WTC11 (cell line): ENCODE measurements around the gene MALAT1. TPM values are rescaled to one million over a fixed set of nuclear protein-coding genes. Genes with fewer than 3 reads are reported as not detected.

Experiments used
- ATAC-seq: fragments of 200-7000 bp; cut with Tn5 transposase; 2 replicates; pipeline ENCODE4 v1.10.0; 2021; ENCODE audit warnings: mild to moderate bottlenecking, moderate library complexity
- CTCF ChIA-PET: fragments of 300-600 bp; sonication (Branson Sonifier 250); formaldehyde crosslinking; loops from one replicate; lab custom pipeline; 2021; ENCODE audit warnings: antibody characterized with exemption; lab: Charles Lee
- POLR2A ChIA-PET: fragments of 350-600 bp; sonication (Branson Sonifier 250); formaldehyde crosslinking; loops from one replicate; lab custom pipeline; 2021; ENCODE audit warnings: antibody characterized with exemption; lab: Charles Lee
- DNase-seq: peaks from one replicate; pipeline ENCODE4 v3.0.0; 2021; ENCODE audit warnings: low spot score
- H3K27ac Mint-ChIP-seq: 2 replicates; pipeline ENCODE4 v1.8.0; 2021; ENCODE audit warnings: mixed read lengths
- H3K27me3 Mint-ChIP-seq: 2 replicates; pipeline ENCODE4 v1.8.0; 2021; ENCODE audit warnings: low read depth, mild to moderate bottlenecking, moderate library complexity, mixed read lengths
- H3K36me3 Mint-ChIP-seq: 2 replicates; pipeline ENCODE4 v1.8.0; 2021; ENCODE audit warnings: mixed read lengths
- H3K4me1 Mint-ChIP-seq: 2 replicates; pipeline ENCODE4 v1.8.0; 2022; ENCODE audit warnings: mixed read lengths
- H3K4me3 Mint-ChIP-seq: 2 replicates; pipeline ENCODE4 v1.8.0; 2021; ENCODE audit warnings: mild to moderate bottlenecking, moderate library complexity, mixed read lengths
- H3K9me3 Mint-ChIP-seq: 2 replicates; pipeline ENCODE4 v1.8.0; 2021; ENCODE audit warnings: mixed read lengths
- ATF1 ChIP-seq: sonication (generic); formaldehyde crosslinking; IDR thresholded peaks from 2 replicates; pipeline ENCODE4 v1.8.1; 2023; ENCODE audit warnings: mild to moderate bottlenecking, moderate library complexity, missing genetic modification reagents
- EMX1 ChIP-seq: fragments of 250-450 bp; sonication (Bioruptor Pico); IDR thresholded peaks from 2 replicates; pipeline ENCODE4 v1.8.0; 2021; ENCODE audit warnings: mild to moderate bottlenecking
- ESRRA ChIP-seq: sonication (generic); formaldehyde crosslinking; IDR thresholded peaks from 2 replicates; pipeline ENCODE4 v1.8.1; 2022; ENCODE audit warnings: mild to moderate bottlenecking, missing genetic modification reagents, borderline replicate concordance
- JUN ChIP-seq: sonication (generic); formaldehyde crosslinking; IDR thresholded peaks from 2 replicates; pipeline ENCODE4 v1.8.0; 2023; ENCODE audit warnings: mild to moderate bottlenecking, missing genetic modification reagents
- KAT7 ChIP-seq: sonication (generic); formaldehyde crosslinking; IDR thresholded peaks from 2 replicates; pipeline ENCODE4 v1.8.1; 2023; ENCODE audit warnings: missing genetic modification reagents, mild to moderate bottlenecking, borderline replicate concordance
- NFATC4 ChIP-seq: fragments of 250-450 bp; sonication (Bioruptor Pico); IDR thresholded peaks from 2 replicates; pipeline ENCODE4 v1.9.0; 2021; ENCODE audit warnings: mild to moderate bottlenecking
- PRRX2 ChIP-seq: fragments of 250-450 bp; sonication (Bioruptor Pico); IDR thresholded peaks from 2 replicates; pipeline ENCODE4 v1.8.0; 2021; ENCODE audit warnings: mild to moderate bottlenecking
- SMAD3 ChIP-seq: sonication (generic); formaldehyde crosslinking; IDR thresholded peaks from 2 replicates; pipeline ENCODE4 v1.8.0; 2022; ENCODE audit warnings: missing genetic modification reagents, mild to moderate bottlenecking, borderline replicate concordance
- ZNF138 ChIP-seq: sonication (generic); formaldehyde crosslinking; conservative IDR thresholded peaks from 2 replicates; pipeline ENCODE4 v1.8.1; 2022; ENCODE audit warnings: mild to moderate bottlenecking, moderate library complexity, missing genetic modification reagents
- ZNF416 ChIP-seq: fragments of 250-450 bp; sonication (Bioruptor Pico); IDR thresholded peaks from 2 replicates; pipeline ENCODE4 v1.9.0; 2021; ENCODE audit warnings: mild to moderate bottlenecking, inconsistent platforms
- ZNF671 ChIP-seq: fragments of 250-450 bp; sonication (Bioruptor Pico); IDR thresholded peaks from 2 replicates; pipeline ENCODE4 v1.8.0; 2021; ENCODE audit warnings: mild to moderate bottlenecking
- total RNA-seq: library from RNA; stranded (reverse); gene quantifications from 3 replicates; pipeline ENCODE4 v1.2.3, GENCODE V29; 2021
- TF ChIP-seq, protein P1 (sequence below): sonication (generic); formaldehyde crosslinking; IDR thresholded peaks from 2 replicates; pipeline ENCODE4 v1.8.1; 2023; ENCODE audit warnings: mild to moderate bottlenecking, missing genetic modification reagents
- TF ChIP-seq, protein P2 (sequence below): sonication (generic); formaldehyde crosslinking; IDR thresholded peaks from 2 replicates; pipeline ENCODE4 v1.8.0; 2022; ENCODE audit warnings: mild to moderate bottlenecking, missing genetic modification reagents
- TF ChIP-seq, protein P3 (sequence below): sonication (generic); formaldehyde crosslinking; IDR thresholded peaks from 2 replicates; pipeline ENCODE4 v1.8.0; 2022; ENCODE audit warnings: mild to moderate bottlenecking, missing genetic modification reagents
- TF ChIP-seq, protein P4 (sequence below): fragments of 250-450 bp; sonication (Bioruptor Pico); IDR thresholded peaks from 2 replicates; pipeline ENCODE4 v1.9.0; 2021; ENCODE audit warnings: mild to moderate bottlenecking
- TF ChIP-seq, protein P5 (sequence below): fragments of 250-450 bp; sonication (Bioruptor Pico); IDR thresholded peaks from 2 replicates; pipeline ENCODE4 v1.8.0; 2021; ENCODE audit warnings: mild to moderate bottlenecking
- TF ChIP-seq, protein P6 (sequence below): fragments of 250-450 bp; sonication (Bioruptor Pico); IDR thresholded peaks from 2 replicates; pipeline ENCODE4 v1.9.0; 2021; ENCODE audit warnings: mild to moderate bottlenecking
- TF ChIP-seq, protein P7 (sequence below): fragments of 250-450 bp; sonication (Bioruptor Pico); IDR thresholded peaks from 2 replicates; pipeline ENCODE4 v1.9.0; 2021; ENCODE audit warnings: moderate library complexity, mild to moderate bottlenecking, inconsistent platforms, borderline replicate concordance

The MALAT1 gene
- total RNA-seq, 1 experiment from 2014 or later: 1,830 TPM

DNA sequence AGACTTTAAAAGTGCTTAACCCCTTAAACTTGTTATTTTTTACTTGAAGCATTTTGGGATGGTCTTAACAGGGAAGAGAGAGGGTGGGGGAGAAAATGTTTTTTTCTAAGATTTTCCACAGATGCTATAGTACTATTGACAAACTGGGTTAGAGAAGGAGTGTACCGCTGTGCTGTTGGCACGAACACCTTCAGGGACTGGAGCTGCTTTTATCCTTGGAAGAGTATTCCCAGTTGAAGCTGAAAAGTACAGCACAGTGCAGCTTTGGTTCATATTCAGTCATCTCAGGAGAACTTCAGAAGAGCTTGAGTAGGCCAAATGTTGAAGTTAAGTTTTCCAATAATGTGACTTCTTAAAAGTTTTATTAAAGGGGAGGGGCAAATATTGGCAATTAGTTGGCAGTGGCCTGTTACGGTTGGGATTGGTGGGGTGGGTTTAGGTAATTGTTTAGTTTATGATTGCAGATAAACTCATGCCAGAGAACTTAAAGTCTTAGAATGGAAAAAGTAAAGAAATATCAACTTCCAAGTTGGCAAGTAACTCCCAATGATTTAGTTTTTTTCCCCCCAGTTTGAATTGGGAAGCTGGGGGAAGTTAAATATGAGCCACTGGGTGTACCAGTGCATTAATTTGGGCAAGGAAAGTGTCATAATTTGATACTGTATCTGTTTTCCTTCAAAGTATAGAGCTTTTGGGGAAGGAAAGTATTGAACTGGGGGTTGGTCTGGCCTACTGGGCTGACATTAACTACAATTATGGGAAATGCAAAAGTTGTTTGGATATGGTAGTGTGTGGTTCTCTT lies 2.8 kb downstream of the MALAT1 start (continued):
- TF ChIP-seq, protein P1, sequence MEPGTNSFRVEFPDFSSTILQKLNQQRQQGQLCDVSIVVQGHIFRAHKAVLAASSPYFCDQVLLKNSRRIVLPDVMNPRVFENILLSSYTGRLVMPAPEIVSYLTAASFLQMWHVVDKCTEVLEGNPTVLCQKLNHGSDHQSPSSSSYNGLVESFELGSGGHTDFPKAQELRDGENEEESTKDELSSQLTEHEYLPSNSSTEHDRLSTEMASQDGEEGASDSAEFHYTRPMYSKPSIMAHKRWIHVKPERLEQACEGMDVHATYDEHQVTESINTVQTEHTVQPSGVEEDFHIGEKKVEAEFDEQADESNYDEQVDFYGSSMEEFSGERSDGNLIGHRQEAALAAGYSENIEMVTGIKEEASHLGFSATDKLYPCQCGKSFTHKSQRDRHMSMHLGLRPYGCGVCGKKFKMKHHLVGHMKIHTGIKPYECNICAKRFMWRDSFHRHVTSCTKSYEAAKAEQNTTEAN (CRISPR knock-in tag): no peak
- TF ChIP-seq PRRX2 (CRISPR knock-in tag) (0 out of 2 replicates have a peak, but pooled peaks have one; percentile 32), ZNF416 (peak; percentile 73), SMAD3 (CRISPR knock-in tag) (no peak), EMX1 (peak; percentile 91; the same call in 1 of the 2 replicates), NFATC4 (peak; percentile 87; the same call in 1 of the 2 replicates)
- TF ChIP-seq, all 79 proteins: peak for 8

DNA sequence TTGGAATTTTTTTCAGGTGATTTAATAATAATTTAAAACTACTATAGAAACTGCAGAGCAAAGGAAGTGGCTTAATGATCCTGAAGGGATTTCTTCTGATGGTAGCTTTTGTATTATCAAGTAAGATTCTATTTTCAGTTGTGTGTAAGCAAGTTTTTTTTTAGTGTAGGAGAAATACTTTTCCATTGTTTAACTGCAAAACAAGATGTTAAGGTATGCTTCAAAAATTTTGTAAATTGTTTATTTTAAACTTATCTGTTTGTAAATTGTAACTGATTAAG lies 3.4 kb downstream of the MALAT1 start:
- no peak for TF ChIP-seq JUN (CRISPR knock-in tag)
- TF ChIP-seq, protein P2, sequence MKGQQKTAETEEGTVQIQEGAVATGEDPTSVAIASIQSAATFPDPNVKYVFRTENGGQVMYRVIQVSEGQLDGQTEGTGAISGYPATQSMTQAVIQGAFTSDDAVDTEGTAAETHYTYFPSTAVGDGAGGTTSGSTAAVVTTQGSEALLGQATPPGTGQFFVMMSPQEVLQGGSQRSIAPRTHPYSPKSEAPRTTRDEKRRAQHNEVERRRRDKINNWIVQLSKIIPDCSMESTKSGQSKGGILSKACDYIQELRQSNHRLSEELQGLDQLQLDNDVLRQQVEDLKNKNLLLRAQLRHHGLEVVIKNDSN: no peak
- Mint-ChIP-seq H3K4me3 (no peak overlapping the region), H3K27ac (no peak overlapping the region), H3K4me1 (peaks cover 44% of the 10 kb centered on the region), H3K9me3 (no peaks in the 10 kb centered on the region), H3K27me3 (no peaks in the 10 kb centered on the region), H3K36me3 (no peaks in the 10 kb centered on the region; the same call in 1 of the 2 replicates)
- ChIA-PET CTCF (interaction anchor here (0.6 to 1.8 kb wide), 6 partner anchors 22 to 91 kb away, joined by 3 to 7 read pairs (median 4); no protein-coding TSS in a partner anchor), POLR2A (interaction anchor here (1.1 to 8.3 kb wide), 7 partner anchors 14 to 380 kb away, joined by 3 to 502 read pairs (median 10); partner anchors contain the start of genes FAU, MRPL49 and NEAT1)
- DNase-seq (no peak), ATAC-seq (no peak)

DNA sequence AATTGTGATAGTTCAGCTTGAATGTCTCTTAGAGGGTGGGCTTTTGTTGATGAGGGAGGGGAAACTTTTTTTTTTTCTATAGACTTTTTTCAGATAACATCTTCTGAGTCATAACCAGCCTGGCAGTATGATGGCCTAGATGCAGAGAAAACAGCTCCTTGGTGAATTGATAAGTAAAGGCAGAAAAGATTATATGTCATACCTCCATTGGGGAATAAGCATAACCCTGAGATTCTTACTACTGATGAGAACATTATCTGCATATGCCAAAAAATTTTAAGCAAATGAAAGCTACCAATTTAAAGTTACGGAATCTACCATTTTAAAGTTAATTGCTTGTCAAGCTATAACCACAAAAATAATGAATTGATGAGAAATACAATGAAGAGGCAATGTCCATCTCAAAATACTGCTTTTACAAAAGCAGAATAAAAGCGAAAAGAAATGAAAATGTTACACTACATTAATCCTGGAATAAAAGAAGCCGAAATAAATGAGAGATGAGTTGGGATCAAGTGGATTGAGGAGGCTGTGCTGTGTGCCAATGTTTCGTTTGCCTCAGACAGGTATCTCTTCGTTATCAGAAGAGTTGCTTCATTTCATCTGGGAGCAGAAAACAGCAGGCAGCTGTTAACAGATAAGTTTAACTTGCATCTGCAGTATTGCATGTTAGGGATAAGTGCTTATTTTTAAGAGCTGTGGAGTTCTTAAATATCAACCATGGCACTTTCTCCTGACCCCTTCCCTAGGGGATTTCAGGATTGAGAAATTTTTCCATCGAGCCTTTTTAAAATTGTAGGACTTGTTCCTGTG lies 3.9 kb downstream of the MALAT1 start:
- Mint-ChIP-seq H3K27me3 (no peaks in the 10 kb centered on the region), H3K9me3 (no peaks in the 10 kb centered on the region), H3K27ac (peak overlapping the region; percentile 88), H3K4me3 (no peak overlapping the region), H3K36me3 (no peaks in the 10 kb centered on the region; the same call in 1 of the 2 replicates), H3K4me1 (peaks cover 49% of the 10 kb centered on the region)
- ChIA-PET POLR2A (interaction anchor here (1.1 to 8.3 kb wide), 7 partner anchors 14 to 381 kb away, joined by 3 to 502 read pairs (median 10); partner anchors contain the start of genes FAU, MRPL49 and NEAT1), CTCF (interaction anchor here (0.6 to 1.8 kb wide), 6 partner anchors 23 to 91 kb away, joined by 3 to 7 read pairs (median 4); no protein-coding TSS in a partner anchor)
- ATAC-seq: no peak
- no peak for DNase-seq
- TF ChIP-seq, protein P3, sequence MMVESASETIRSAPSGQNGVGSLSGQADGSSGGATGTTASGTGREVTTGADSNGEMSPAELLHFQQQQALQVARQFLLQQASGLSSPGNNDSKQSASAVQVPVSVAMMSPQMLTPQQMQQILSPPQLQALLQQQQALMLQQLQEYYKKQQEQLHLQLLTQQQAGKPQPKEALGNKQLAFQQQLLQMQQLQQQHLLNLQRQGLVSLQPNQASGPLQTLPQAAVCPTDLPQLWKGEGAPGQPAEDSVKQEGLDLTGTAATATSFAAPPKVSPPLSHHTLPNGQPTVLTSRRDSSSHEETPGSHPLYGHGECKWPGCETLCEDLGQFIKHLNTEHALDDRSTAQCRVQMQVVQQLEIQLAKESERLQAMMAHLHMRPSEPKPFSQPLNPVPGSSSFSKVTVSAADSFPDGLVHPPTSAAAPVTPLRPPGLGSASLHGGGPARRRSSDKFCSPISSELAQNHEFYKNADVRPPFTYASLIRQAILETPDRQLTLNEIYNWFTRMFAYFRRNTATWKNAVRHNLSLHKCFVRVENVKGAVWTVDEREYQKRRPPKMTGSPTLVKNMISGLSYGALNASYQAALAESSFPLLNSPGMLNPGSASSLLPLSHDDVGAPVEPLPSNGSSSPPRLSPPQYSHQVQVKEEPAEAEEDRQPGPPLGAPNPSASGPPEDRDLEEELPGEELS: no peak
- TF ChIP-seq, protein P4, sequence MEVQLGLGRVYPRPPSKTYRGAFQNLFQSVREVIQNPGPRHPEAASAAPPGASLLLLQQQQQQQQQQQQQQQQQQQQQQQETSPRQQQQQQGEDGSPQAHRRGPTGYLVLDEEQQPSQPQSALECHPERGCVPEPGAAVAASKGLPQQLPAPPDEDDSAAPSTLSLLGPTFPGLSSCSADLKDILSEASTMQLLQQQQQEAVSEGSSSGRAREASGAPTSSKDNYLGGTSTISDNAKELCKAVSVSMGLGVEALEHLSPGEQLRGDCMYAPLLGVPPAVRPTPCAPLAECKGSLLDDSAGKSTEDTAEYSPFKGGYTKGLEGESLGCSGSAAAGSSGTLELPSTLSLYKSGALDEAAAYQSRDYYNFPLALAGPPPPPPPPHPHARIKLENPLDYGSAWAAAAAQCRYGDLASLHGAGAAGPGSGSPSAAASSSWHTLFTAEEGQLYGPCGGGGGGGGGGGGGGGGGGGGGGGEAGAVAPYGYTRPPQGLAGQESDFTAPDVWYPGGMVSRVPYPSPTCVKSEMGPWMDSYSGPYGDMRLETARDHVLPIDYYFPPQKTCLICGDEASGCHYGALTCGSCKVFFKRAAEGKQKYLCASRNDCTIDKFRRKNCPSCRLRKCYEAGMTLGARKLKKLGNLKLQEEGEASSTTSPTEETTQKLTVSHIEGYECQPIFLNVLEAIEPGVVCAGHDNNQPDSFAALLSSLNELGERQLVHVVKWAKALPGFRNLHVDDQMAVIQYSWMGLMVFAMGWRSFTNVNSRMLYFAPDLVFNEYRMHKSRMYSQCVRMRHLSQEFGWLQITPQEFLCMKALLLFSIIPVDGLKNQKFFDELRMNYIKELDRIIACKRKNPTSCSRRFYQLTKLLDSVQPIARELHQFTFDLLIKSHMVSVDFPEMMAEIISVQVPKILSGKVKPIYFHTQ (CRISPR knock-in tag): peak; percentile 87
- TF ChIP-seq ATF1 (CRISPR knock-in tag) (no peak), PRRX2 (CRISPR knock-in tag) (peak; percentile 88; the same call in 1 of the 2 replicates), KAT7 (CRISPR knock-in tag) (no peak), ESRRA (no peak), NFATC4 (peak; percentile 92), EMX1 (peak; percentile 93; the same call in 1 of the 2 replicates), ZNF138 (CRISPR knock-in tag) (no peak), ZNF671 (CRISPR knock-in tag) (0 out of 2 replicates have a peak, but pooled peaks have one; percentile 78)
- TF ChIP-seq, protein P5, sequence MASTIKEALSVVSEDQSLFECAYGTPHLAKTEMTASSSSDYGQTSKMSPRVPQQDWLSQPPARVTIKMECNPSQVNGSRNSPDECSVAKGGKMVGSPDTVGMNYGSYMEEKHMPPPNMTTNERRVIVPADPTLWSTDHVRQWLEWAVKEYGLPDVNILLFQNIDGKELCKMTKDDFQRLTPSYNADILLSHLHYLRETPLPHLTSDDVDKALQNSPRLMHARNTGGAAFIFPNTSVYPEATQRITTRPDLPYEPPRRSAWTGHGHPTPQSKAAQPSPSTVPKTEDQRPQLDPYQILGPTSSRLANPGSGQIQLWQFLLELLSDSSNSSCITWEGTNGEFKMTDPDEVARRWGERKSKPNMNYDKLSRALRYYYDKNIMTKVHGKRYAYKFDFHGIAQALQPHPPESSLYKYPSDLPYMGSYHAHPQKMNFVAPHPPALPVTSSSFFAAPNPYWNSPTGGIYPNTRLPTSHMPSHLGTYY: peak; percentile 91
- TF ChIP-seq, protein P6, sequence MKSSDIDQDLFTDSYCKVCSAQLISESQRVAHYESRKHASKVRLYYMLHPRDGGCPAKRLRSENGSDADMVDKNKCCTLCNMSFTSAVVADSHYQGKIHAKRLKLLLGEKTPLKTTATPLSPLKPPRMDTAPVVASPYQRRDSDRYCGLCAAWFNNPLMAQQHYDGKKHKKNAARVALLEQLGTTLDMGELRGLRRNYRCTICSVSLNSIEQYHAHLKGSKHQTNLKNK (CRISPR knock-in tag): 0 out of 2 replicates have a peak, but pooled peaks have one; percentile 1
- TF ChIP-seq, protein P7, sequence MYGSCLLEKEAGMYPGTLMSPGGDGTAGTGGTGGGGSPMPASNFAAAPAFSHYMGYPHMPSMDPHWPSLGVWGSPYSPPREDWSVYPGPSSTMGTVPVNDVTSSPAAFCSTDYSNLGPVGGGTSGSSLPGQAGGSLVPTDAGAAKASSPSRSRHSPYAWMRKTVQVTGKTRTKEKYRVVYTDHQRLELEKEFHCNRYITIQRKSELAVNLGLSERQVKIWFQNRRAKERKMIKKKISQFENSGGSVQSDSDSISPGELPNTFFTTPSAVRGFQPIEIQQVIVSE: peak; percentile 91
